NCI-H526 (cell line): ENCODE data around the gene PAQR5.
A peak's percentile ranks its signal among the peaks of the same experiment; 100 is the strongest.
"Not testable (repeated sequence)": the region's sequence is repeated elsewhere in the genome, so short reads cannot be mapped to it uniquely, and the experiment has no call there.

Source experiments
- DNase-seq, 2 experiments: peaks; one replicate each; lab custom pipeline; 2025; lab: John Stamatoyannopoulos, UW

PAQR5 gene

GRCh38 chr15:69298697-69299441 lies at the start of gene PAQR5:
PAQR5 (plus strand) TSS chr15:69298912; CDS start chr15:69360081, 61,169 bp downstream.
- DNase-seq: peak; percentile 11 to 80

DNA sequence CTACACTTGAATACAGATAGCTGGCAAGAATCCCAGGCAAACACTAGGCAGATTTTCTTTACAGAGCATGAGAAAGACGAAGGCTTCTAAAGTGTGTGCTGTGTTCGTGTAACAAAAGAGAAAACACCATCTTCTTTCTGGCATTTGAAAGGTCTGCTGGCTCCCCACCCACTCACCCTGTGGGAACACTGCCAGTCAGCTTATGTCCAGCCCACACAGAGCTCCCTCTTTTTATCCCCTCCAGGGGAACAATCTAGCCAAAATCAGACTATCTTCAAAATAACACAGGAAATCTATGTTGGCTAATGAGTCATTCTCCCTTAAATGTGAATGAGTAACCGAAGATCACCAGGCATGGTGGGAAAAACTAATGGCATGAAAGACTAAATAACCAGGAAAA lies 45.6 kb upstream of the PAQR5 start:
- no peak for DNase-seq

DNA sequence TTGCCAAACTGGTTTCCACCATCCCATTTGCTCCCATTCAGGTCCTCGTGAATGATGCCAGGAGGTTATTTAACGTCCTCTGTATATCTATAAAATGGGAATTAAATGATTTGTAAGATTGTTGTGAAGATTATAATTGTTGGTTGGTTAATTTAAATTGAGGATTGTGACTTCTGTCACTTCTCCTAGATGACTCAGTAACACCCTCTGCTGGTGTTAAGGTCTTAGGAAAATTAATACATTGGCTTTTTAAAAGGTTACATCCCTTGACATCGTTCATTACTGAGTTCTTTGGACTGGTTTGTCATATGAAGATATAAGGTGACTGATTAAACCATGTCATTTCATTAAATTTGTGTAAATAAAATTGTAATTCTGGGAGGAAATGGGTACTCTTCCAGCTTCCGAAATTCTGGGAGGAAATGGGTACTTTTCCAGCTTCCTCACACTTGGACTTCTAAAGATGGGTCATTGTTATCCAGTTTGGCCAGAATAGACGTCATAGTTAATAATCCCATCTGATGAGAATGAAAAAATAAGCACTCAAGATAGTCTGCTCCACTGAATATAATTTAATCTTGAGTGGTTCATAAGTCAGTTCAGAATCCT lies 33.3 kb upstream of the PAQR5 start:
- peak; percentile 17 to 51 for DNase-seq

- DNase-seq: no peak
Measured at GRCh38 chr15:69271217-69271616, 27.5 kb upstream of the PAQR5 start.

DNA sequence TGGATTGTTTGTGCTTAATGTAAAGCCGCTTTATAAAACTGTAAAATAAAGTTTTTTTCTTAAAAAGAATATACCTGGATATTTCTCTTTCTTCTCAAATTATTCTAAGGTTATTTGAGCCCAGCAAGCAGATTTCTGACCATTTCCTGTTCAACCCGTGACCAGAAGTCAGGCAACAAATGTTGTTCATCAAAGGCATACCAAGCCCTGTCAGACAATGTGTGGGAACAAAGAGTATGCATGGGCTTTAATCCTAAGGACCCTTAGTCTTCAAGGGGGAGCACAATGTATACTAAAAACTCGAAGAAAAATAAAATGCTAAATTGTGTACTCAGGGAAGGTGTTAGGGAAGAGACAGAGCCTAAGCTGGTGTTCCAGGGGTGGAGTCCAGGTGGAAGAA lies 26.6 kb upstream of the PAQR5 start:
- no peak for DNase-seq

GRCh38 chr15:69272891-69273290 lies 25.8 kb upstream of the PAQR5 start:
- no peak for DNase-seq

GRCh38 chr15:69275074-69275670 lies 23.5 kb upstream of the PAQR5 start:
- no peak for DNase-seq

- DNase-seq: no peak
Measured at GRCh38 chr15:69275933-69276560, 22.7 kb upstream of the PAQR5 start.

DNA sequence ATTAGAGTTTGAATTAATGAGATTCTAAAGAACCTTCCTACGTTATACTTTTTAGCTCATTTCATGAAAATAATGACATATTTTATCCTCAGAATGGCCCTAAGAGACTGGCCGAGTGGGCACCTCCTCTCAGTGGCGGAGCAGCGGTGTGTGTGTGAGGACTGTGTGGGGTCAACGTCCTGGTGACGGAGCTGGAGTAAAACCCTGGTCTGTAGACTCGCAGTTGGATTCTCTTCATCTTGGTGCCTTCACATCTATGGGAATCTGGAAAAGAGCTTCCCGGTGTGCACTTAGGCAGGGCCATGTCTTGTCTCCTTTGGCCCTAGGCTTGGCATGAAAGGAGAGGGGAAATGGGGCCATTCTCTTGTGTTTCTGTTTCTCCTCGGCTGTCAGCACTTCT lies 21.4 kb upstream of the PAQR5 start:
- no peak for DNase-seq

GRCh38 chr15:69279636-69280035 lies 19.1 kb upstream of the PAQR5 start:
- no peak for DNase-seq

DNA sequence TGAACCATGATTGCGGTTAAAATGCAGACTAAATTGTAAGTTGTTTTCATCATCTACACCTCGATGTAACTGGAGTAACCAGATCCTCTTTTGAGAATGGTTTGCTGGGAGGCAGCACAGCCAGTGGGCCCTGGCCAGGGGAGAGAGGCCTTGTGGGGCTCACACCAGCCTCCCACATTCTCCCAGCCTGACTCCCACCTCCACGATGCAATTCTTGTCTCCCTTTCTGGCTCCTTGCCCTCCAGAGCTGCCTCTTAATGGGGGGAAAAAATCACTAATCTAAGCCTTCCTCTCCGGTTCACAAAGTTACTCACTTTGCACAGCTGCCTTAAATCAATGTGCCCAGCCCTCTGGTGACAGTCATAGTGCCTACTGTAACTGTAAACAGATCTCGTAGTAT lies 17.9 kb upstream of the PAQR5 start:
- DNase-seq: no peak

DNA sequence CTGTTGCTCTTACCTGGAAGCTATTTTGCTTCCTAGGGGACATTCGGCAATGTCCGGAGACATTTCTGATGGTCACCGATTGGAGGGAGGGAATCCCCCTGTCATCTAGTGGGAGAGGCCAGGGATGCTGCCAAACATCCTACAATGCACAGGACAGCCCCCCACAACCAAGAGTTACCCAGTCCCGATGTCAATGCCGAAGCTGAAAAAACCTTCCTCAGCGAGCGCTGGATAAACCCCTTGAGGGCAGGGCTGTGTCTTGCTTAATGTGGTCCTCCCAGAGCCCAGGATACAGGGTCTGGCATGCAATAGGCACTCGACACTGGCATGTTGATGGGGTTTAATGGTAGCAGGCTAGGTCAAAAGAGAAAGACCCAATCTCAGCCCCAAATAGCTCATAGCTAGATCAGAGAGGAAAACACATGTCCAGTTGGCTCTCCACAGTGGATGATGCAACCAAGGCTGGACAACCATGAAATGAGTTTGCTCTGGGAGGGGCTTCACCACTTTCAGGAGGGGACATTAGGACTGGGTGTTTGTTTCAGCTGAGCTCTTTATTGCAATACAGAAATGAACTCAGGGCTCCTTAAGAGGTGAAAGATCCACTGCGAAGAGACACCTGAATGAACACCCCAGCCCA lies 16.5 kb upstream of the PAQR5 start:
- DNase-seq: no peak

DNA sequence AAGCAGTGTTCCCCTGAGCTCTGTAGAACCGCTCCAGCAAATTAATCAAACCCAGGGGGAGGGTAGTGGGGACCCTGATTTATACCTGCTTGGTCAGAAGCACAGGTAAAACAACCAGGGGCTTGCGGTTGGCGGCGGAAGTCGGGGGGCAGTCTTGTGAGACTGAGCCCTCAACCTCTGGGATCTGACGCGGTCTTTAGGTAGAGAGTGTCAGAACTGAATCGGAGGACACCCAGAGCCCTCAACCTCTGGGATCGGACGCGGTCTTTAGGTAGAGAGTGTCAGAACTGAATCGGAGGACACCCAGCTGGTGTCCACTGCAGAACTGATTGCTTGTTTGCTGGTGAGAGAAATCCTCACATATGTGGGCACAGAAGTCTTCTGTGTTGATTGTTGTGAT lies 12.9 kb upstream of the PAQR5 start:
- DNase-seq: no peak

GRCh38 chr15:69288011-69288410 lies 10.7 kb upstream of the PAQR5 start:
- DNase-seq: no peak

- no peak for DNase-seq
Measured at GRCh38 chr15:69288531-69289341, 10.0 kb upstream of the PAQR5 start.

DNA sequence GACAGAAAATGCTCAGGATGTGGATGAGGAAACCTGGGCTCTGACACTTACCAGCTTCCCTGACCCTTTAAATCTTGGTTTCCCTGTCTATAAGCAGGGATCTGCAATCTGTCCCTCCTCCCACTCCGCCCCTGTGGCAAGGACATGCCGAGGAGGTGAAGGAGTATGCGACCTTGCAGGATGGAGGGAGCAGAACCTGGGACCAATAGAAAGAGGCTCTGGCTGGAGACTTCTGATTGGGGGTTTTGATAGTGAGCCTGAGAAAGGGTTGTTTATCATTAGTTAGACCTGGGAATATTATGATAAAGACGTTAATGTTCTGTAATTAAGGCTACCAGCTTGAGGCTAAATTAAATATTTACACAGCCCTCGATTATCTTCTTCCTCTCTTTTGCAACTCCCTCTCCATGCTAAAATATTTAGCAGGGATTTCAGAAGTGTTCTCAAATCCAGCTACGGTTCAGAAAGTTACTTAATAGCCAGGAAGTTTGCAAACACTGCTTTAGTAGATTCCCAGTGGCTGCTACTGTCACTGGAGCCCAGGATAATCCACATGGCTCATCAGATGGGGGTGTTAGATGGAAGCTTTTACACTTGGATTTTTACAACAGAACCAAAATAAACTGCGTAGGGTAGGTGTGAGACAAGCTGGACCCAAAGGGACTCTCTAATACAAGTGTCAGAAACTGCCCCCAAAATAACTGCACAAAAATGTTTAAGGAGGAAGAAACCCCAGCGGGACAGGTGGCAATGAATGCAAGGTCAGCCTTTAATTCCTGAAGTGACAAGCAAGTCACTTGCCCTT lies 9.2 kb upstream of the PAQR5 start:
- DNase-seq: no peak

DNA sequence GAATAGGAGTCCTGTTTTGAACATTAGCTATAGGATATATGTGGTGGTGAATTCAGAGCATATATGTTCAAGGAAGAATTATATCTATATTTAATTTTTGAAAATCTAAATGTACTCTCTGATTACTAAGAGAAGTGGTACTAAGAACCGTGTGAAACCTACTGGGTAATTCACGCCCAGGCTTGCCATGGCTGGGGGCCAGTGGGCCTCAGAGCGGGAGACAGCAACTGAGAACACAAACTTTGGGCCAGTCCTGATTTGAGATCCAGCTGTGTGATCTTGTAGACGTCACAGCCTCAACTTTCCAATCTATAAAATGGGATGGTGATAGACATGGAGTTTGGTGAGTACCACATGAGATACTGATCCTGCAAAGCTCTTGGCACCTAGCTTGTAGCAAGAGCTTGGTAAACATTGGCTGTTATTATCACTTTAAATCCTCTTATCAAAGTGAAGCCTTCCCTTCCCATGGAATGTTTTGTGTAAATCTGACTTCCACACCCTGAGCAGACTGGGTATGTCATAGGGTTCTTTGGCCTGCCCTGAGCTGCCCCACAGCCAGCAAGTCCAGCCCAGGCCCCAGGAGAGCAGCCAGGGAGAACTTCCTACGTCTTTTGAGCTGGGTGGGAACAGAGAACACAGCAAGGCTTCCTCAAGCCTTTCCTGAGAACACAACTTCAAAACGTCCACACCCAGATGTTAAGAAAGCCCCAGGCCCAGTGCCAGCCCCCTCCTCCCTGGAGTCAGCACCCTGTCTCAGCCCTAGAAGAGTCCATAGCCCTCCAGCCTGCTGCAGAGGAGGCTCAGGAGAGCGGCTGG lies 8.2 kb upstream of the PAQR5 start:
- no peak for DNase-seq

- DNase-seq: not testable (repeated sequence)
Measured at GRCh38 chr15:69291651-69292050, 7.1 kb upstream of the PAQR5 start.

GRCh38 chr15:69292826-69293420 lies 5.8 kb upstream of the PAQR5 start:
- no peak for DNase-seq
